Ecto neural progenitor cell (in vitro differentiated cells): ENCODE data around the gene VIPR2.
A peak's percentile ranks its signal among the peaks of the same experiment; 100 is the strongest.

ENCODE experiments used
- DNase-seq: peaks from one replicate; pipeline ENCODE4 v3.0.0-alpha.2; 2018; ENCODE audit warnings: low spot score

Gene VIPR2

DNA sequence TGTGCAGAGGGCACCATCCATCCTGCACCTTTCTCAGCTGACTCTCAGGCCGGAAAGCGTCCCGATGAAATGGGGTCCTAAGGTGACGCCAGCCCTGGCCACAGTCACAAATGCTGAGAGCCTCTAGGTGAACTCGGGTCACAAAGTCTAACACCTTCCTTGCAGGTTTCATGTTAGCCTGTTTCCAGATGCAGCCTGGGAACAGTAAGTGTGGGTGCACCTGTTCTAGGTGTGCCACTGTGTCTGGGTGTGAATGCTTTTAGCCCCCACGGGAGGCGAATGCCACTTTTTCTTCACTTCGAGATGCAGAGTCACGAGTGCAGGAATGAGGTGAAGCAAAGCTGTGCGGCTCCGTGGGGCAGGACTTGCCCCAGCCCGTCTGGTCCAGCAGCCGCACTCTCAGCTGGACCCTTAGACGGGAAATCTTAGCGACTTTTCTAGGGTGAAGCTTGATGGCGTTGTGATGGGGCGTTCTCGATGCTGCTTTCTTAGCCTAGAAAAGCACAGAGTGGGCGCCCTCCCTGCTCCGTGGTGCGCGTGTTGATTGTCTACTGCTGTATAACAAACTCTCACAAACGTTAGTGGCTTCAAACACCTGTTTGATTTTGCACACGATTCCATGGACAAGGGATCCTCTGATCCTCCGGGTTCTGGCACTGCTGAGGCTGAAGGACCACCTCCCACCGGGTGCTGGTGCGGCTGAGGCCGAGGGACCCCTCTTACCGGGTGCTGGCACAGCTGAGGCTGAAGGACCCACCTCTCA is 13.6 kb upstream of the VIPR2 start:
- no peak for DNase-seq

DNA sequence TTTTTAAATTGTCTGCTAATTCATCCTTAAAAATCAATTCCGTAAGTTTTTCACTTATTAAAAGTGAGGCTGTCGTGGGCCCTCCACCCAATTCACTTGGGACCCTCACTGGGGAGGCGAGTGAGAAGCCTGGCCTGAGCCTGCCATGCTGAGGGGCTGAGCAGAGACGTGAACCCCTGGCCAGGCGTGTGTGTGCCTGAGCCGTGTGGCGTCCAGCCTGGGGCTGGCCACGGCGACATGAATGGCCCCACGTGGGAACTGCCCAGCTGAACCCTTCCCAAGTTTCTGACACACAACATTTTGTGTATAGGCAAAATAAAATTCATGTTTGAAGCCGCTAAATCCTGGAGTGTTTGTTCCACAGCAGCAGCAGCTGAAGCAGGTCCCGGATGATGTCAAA is 13.0 kb upstream of the VIPR2 start:
- no peak for DNase-seq

DNA sequence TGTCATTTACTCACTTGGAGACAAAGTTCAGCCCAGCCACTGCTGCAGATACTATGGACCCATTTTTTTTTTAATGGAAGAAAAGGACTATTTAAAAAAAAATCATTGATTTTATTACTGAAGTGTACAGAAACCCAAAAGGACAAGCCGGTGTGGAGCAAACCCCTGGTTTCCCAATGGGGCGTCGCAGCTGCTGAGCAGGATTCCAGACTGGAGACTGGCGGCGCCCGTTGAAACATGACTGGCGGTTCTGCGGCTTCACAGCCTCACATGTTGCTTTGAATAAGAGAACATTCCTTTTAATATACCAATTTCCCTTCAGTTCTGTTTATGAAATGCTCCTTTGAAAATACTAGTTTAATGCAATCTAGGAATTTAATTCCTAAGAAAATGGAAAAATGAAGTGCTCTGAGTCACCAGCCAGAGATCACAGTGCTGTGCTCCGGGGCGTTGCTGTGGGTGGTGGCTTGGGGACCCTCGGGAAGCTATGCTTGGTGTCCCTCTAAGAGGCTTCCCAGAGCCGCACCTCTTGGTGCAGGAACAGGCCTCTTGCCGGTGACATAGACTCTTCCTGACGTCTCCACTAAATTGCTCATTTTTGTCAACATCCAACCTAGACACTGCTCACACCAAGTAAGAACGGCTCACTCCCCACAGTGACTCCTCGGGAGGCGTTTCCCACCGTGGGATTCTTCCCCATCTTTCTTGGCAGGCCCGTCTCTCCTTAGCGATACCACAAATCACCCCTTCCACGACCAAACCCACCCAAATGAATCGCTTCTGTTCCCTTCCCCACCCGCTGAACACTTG is 12.0 kb upstream of the VIPR2 start:
- no peak for DNase-seq

DNA sequence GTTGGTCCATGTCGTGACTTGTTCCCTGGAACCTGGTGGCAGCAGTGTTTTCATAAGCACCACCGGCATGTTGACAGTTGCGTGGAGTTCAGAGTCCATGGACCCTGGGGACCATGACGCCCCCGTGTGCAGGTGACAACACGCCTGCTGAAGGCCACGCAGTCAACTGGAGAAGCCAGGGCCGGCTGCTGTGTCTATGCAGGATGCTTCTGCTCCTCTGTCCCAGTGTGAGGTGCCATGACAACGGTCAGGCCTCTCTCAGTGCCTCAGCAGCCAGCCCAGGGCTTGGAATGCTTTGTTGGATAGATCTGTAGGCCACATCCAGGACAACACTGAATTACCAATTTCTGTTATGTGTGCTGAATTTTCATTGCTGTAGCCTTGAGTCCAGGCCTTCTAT is 10.7 kb upstream of the VIPR2 start:
- no peak for DNase-seq

DNA sequence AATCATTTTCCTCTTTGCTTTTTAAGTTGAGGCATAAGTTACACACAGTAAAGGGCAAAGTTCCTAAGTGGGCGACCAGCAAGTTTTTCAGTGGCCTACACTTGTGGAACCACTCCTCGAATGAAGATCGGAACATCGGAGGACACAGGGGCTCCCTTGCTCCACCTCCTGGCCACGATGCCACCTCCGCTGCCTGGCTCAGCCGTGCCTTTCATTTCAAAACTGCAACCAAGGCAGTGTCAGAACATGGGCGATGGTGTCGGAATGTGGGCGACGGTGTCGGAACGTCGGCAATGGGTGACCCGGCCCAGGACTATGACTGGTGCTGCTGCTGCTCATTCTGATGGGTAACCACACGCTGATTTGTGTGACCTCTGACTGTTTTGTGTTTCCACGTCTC is 9.6 kb upstream of the VIPR2 start:
- no peak for DNase-seq

DNA sequence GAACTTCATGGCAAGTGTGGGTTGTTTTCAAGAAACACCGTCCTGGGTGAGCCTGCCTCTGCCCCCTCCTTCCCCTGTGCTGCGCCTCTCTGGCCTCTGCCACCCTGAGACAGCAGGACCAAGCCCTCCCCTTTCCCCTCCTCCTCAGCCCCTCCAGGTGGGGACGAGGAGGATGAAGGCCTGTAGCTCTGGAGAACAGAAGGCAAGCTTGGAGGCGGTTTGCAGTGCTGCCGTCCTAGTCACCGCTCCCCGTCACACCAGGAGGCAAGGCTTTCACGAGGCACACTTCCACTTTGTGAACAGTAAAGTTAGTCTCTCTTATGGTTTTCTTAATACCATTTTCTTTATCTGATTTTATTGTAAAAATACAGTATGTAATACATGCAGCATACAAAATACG is 8.8 kb upstream of the VIPR2 start:
- no peak for DNase-seq

DNA sequence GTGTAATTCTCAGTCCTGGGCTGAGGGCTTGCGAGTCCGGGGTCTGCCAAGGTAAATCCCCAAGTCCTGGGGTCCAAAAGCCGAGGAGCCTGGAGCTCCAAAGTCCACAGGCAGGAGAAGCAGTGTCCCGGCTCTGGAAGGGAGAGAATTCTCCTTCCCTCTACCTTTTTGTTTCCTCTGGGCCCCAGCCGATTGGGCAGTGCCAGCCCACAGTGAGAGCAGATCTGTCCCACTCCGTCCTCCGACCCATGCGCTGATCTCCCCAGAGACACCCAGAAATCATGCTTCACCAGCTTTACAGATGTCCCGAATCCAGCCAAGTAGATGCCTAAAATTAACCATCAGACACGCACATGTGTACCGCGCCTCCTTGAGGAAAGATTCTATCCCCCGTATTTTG is 8.1 kb upstream of the VIPR2 start:
- no peak for DNase-seq

DNA sequence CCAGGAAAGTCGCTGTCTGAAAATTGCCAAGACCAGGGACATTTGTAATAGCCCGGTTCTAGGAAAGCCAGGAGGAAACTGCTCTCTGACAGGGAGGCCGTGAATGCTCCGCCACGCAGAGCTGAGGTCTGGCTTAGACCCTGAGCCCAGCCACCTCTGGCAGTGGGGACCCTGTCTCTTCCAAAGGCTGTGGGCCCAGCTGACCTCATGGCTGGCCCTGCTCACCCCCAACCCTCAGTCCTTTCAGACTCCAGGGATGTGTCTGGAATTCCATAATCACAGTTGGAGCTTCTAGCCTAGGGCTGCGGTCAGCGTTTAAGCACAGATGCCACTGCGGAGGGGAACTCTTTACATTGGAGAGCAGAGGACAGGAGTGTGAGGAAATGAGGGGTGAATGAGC is 6.6 kb upstream of the VIPR2 start:
- no peak for DNase-seq

DNA sequence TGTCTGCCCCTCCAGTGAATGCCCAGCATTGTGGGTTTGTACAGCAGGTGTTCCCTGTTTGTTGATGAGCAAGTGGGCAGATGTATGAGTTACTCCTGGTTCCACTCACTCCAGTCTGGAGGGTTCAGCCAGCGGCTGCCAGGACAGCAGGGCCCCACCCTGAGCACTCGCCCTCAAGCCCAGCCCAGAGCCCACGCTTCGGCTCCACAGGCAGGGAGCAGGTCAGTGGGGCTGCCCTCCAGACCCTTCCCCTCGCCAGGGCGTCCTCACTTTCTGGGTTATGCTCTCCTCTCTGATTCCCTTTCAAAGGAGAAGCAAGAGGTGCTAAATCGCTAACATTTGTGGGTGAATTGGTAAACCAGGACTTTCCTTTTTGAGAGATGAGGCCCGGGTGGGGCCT is 4.8 kb upstream of the VIPR2 start:
- no peak for DNase-seq

DNA sequence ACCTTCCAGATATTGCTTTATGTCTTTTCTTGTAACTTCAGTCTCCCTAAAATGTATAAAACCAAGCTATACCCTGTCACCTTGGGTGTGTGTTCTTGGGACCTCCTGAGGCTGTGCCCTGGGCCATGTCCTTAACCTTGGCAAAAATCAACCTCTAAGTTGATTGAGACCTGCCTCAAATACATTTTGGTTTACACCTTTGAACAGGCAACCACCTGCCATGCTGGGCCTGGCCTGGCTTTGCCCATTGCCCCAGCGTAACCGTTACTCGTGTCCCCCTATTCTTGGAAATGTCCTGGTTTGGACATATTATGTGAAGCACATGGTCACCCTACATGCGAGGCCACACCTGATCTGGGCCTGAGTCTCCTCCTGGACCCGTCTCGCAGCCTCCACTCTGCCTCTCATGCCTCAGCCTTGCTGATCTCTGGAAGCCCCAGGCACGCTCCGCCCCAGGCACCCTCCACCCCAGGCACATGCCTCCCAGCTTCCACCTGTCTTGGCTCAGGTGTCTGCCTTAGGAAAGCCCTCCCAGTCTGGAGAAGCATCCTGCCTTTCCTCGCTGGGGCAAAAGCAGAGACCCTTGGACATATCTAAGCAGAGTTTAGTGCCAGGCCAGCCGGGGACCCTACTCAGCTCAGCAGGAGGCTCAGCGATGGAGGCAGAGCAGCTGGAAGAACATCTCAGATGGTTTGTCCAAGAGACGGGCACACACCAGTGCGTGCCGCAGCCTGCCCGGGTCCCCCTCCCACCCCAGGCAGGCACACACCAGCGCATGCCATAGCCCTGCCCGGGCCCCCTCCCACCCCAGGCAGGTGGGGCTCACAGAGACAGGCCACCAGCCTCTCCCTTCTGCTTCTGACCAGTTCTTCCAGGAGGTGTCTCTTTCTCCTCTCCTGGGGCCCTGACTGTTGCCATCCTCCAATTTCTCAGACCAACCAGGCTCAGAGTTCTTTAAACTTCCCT is 4.0 kb upstream of the VIPR2 start:
- DNase-seq: no peak

DNA sequence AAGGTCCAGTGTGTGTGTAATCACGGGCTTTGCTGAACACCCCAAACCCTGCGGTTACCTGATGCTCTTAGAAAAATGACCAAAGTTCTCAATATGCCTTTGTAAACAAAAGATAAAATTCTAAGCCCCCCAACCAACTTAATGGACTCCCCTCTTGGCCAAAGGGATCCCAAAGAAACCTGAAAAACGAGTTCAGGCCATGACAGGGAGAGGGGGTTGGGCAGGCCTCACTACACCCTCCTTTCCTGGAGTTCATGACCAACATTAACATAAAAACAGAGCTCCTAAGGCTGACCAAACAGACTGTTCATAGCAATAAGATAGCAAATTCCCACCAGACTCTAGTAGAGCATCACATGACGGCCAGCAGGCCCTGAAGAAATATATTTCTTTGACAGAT is 3.0 kb upstream of the VIPR2 start:
- DNase-seq: no peak

DNA sequence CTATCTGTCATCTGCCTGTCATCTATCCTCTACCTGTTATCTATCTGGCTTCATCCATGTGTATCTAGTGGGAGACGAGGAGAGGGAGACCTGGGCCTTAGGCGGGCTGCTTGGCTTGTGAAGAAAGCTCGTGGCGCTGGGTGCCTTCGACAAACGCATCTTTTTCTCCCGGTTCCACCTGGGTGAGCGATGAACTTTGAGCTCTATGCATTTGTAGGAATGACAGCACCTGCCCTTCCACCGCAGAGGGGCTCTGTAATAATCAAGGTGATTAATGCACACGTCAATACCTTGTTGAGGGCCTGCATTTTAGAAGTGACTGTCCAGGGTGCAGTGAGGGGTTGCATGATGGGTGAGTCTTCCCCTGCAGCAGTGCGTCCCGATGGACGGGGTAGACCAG is 2.6 kb upstream of the VIPR2 start:
- DNase-seq: no peak

DNA sequence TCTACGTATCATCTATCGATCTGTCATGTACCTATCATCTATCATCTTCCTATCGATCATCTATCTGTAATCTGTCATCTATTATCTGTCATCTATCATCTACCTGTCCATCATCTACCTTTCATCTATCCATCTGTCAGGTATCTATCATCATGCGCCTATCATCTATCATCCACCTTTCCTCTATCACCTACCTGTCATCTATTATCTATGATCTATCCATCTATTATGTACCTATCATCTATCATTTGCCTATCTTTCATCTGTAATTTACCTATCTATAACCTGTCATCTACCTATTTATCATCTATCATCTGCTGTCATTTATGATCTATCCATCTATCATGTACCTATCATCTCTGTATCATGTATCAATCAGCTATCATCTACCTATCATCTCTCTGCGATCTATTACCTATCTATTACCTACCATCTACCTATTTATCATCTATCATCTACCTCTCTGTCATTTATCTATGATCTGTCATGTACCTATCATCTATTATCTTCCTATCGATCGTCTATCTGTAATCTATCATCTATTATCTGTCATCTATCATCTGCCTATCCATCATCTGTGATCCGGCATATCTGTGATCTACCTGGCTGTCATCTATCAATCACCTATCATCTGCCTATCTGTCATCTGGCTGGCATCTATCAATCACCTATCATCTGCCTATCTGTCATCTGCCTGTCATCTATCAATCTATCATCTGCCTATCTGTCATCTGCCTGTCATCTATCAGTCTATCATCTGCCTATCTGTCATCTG is 1.6 kb upstream of the VIPR2 start:
- DNase-seq: no peak

DNA sequence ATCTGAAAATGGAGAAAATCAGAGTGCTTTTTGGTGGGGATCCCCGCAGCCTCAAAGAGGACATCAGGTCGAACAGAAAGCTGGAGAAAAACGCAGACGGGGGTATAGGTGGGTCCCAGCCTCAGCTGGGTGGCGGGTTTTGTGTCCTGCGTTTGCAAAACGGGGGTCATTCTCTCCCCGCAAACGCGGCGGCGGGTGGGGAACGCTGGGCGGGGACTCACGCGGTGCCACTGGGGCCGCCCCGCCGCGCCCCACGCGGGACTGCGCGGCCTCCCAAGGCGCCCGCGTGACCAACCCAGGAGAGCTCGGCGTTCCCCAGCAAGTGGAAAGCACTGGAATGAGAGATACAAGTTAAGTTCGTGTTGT is 806 bp upstream of the VIPR2 start:
- no peak for DNase-seq

DNA sequence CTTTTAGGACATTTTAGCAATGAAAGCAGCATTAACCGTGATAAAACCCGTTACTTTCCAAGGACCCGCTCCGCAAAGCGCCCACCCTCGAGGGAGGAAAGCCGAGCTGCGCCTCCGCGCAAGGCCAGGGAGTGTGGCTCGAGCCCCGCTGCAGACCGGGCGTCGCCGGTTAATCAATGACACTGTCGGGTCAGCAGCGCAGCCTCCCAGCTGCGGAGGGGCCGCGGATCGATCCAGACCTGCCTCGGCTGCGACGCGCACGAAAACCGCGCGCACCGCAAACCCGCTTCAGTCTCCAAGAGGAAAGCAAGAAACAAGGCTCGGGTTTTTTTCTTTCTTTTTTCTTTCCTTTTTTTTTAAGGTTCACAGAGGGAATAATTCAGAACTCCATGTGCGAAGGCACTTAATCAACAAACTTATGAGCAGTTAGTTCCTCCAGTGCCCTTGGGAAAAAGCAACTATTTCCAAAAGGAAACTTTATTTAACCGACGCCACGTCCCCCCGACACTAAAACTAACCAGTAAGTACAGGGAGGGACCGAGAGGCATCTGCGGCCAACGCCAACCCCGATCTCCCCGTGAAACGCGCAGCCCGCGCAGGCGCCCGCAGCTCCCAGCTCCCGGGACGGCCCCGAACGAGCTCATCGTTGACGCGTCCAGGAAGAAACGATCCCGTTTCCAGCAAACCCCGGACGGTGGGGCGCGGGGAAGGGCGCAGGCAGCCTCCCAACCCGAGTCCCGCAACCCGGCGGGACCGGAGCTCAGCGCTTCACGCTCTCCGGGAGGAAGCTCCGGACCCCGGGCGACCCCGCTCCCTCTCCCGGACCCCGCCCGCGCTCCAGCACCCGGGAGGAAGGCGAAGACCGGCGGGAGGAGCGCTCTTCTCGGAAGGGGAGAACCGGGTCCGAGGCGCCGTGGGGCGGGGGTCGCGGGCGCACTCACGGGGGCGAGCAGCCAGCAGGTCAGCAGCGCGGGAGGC is 598 bp downstream of the VIPR2 start:
- DNase-seq: peak; percentile 65

DNA sequence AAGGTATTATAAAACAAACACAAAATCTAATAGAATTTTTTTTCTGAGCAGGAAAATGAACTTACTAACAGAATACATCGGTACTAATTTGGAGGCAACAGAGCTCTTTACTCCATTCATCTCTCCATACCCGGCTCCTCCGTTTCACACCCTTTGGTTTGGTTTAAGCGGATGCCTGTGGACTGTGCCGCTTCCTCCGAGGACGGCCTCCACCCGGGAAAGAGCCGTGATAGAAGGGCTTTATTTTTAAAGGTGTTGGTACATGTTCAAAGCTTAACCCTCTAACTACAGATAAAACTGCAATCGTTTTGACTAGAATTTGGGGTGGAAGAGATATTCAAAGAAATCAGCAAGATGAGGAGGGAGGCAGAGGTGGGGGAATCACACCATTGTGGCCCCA is 1.9 kb downstream of the VIPR2 start:
- DNase-seq: no peak

DNA sequence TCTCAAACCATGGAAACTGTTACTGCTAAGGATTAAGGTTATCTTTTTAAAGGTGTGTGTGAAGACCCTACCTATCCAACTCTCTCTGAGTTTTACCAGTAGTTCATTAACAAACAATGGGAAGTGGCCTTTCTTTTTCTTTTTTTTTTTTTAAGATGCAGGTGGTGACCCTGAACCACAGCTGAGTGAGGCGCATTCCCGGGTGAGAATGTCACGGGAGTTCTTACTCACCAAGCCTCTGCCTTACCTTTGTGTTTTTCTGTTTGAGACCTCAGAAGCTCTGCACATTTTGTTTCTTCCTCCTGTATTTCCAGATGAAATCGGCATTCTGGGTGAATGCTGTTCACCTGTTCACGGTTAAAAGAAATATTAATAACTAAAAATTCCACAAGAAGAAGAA is 2.5 kb downstream of the VIPR2 start:
- DNase-seq: no peak

DNA sequence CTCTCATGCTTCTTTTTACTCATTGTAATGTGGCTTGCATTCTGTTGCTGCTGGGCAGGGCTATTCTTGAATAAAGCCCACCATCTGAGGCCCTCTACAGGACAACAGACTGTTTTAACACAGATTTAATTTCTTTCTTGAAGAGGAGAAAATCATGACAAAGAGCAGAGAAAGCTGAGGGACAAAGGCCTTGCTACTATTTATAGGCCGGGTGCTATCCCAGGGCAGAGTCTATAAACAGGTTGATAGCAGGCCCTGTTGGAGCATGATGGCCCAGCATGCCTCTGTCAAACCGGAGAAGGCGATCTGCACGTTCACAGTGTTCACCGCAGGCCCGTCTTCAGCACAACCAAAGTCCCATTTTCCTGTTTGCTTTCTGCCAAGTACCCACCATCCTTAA is 3.0 kb downstream of the VIPR2 start:
- peak; percentile 46 for DNase-seq

DNA sequence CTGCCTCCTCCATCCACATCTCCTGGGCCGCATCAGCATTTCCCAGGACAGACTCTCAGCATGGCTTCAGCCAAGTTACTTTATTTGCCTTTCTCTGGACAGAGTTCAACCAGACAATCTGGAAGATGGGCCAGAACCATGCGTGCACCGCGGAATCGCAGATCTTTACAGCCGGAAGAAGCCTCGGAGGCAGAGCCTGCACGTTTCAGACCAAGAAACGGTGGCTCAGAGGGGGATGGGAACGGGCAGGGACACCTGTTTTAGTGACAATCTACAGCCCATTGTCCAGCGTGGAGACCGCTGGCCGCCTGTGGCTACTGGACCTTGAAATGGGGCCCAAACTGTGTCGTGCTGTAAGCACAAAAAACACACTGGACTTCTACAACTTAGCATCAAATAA is 3.5 kb downstream of the VIPR2 start:
- no peak for DNase-seq

DNA sequence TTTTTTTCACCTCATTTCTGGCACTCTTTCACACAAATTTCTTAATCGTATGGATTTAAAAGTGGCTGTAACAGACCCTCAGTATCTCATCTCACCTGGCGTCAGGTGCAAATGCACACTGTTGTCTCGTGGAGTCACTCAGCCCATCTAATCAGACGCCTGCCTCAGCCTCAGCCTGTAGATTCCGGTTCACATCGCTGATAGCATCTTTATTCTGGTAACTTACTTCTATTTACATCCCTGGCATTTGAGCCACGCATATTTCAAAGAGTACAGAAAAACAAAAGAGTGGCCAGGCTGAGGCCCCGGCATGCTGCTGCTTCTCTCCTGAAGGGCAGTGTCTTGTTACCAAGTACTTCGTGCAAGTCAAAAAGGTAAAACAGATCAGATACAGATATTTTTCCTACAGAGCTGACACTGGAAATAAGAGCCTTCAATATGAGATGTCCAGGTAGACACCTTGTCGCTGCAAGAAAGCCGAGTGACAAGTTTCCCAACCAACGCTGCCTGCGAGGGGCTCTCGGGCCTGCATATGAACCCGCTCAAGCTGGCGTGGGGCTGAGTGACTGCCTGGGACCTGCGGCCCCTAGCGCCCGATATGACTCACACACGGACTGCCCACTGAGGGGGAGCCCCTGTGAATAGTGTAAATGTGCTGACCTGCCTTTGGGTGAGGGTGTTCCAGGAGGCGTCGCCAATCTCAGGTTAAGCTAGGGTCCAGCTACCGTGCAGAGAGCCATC is 4.3 kb downstream of the VIPR2 start:
- DNase-seq: peak; percentile 39
